HG02571 (cell line): Measurements from ENCODE around the gene VAV2.

ENCODE experiments used
- ATAC-seq: cut with Tn5 transposase; IDR thresholded peaks from one replicate; pipeline ENCODE4 v1.9.1; 2021; ENCODE audit warnings: mild to moderate bottlenecking, moderate library complexity; ENCODE audit not compliant: unreplicated experiment

VAV2 gene

GRCh38 chr9:133881671-133882381, 110.3 kb downstream of the VAV2 start:
- no peak for ATAC-seq

GRCh38 chr9:133880851-133881661, 111.1 kb downstream of the VAV2 start:
- ATAC-seq = no peak

- ATAC-seq = no peak
Measured at GRCh38 chr9:133880136-133880535, 112.0 kb downstream of the VAV2 start.

- no peak for ATAC-seq
Measured at GRCh38 chr9:133879615-133880014, 112.5 kb downstream of the VAV2 start.

- ATAC-seq = no peak
Measured at GRCh38 chr9:133878402-133878801, 113.7 kb downstream of the VAV2 start.

- no peak for ATAC-seq
Measured at GRCh38 chr9:133877967-133878366, 114.2 kb downstream of the VAV2 start.

- ATAC-seq = no peak
Measured at GRCh38 chr9:133877327-133877726, 114.8 kb downstream of the VAV2 start.

- ATAC-seq = no peak
Measured at GRCh38 chr9:133876836-133877235, 115.3 kb downstream of the VAV2 start.

- no peak for ATAC-seq
Measured at GRCh38 chr9:133876144-133876543, 116.0 kb downstream of the VAV2 start.

- no peak for ATAC-seq
Measured at GRCh38 chr9:133875131-133875530, 117.0 kb downstream of the VAV2 start.

GRCh38 chr9:133874659-133875058, 117.5 kb downstream of the VAV2 start:
- ATAC-seq = no peak

- ATAC-seq = no peak
Measured at GRCh38 chr9:133874060-133874657, 118.0 kb downstream of the VAV2 start.

- ATAC-seq = no peak
Measured at GRCh38 chr9:133873461-133873891, 118.6 kb downstream of the VAV2 start.

- no peak for ATAC-seq
Measured at GRCh38 chr9:133873009-133873408, 119.1 kb downstream of the VAV2 start.

- no peak for ATAC-seq
Measured at GRCh38 chr9:133870598-133871595, 121.2 kb downstream of the VAV2 start.

- ATAC-seq = no peak
Measured at GRCh38 chr9:133869674-133870405, 122.3 kb downstream of the VAV2 start.

GRCh38 chr9:133868203-133868602, 123.9 kb downstream of the VAV2 start:
- no peak for ATAC-seq

GRCh38 chr9:133866946-133867345, 125.2 kb downstream of the VAV2 start:
- ATAC-seq = no peak

GRCh38 chr9:133864011-133864410, 128.1 kb downstream of the VAV2 start:
- ATAC-seq = no peak

- ATAC-seq = no peak
Measured at GRCh38 chr9:133863257-133863592, 128.9 kb downstream of the VAV2 start.
